Heart right ventricle (tissue), 16 donors: ENCODE results near the gene SUN5. TPM values are rescaled to one million over a fixed set of nuclear protein-coding genes. Genes with fewer than 3 reads are reported as not detected.

Source experiments
- ATAC-seq, 8 donors: fragments of 200-7000 bp; cut with Tn5 transposase; one replicate each; pipeline ENCODE4 v1.9.1; 2020; ENCODE audit warnings: mild to moderate bottlenecking in 8 of 8, moderate library complexity in 8 of 8, moderate number of reproducible peaks in 1 of 8
- DNase-seq, 2 donors: peaks; one replicate each; pipeline ENCODE4 v3.0.0-alpha.2; 2020
- H3K27ac ChIP-seq, 10 donors: fragments of 200-600 bp; sonication (generic) in 2 of 10; one replicate each; pipeline versions ENCODE4 v1.5.0 to v1.8.0; 2020 to 2022; ENCODE audit warnings: mild to moderate bottlenecking in 3 of 10
- H3K27me3 ChIP-seq, 7 donors: fragments of 200-600 bp; one replicate each; pipeline ENCODE4 v1.8.0; 2021 to 2022; ENCODE audit warnings: mild to moderate bottlenecking in 2 of 7
- H3K36me3 ChIP-seq, 9 donors: fragments of 200-600 bp; sonication (generic) in 1 of 9; one replicate each; pipeline versions ENCODE4 v1.5.0 to v1.8.0; 2020 to 2022; ENCODE audit warnings: mild to moderate bottlenecking in 2 of 9
- H3K4me1 ChIP-seq, 9 donors: fragments of 200-600 bp; sonication (generic) in 1 of 9; one replicate each; pipeline versions ENCODE4 v1.5.0 to v1.8.0; 2020 to 2022; ENCODE audit warnings: mild to moderate bottlenecking in 4 of 9
- H3K4me3 ChIP-seq, 10 donors: fragments of 200-600 bp; sonication (generic) in 2 of 10; one replicate each; pipeline versions ENCODE4 v1.5.0 to v1.8.0; 2020 to 2022; ENCODE audit warnings: mild to moderate bottlenecking in 7 of 10, moderate library complexity in 2 of 10
- H3K9me3 ChIP-seq, 11 donors: fragments of 200-600 bp in 10 of 11; sonication (generic) in 2 of 11; one replicate each; pipeline versions ENCODE4 v1.5.0 to v1.8.0; 2013 to 2022; ENCODE audit warnings: mild to moderate bottlenecking in 2 of 11, control low read depth in 1 of 11, moderate library complexity in 1 of 11
- WGBS, 2 donors: extraction: QIAGEN DNeasy Blood & Tissue Kit; methylation state at CpG; one replicate each; pipeline ENCODE4 v1.1.7; 2013; ENCODE audit warnings: inconsistent platforms in 1 of 2; 5-methylcytosine and 5-hydroxymethylcytosine counted together
- intact Hi-C, 10 donors: fragments of 100-400 bp; cut with DNase I; formaldehyde crosslinking; loops; one replicate each; pipeline versions ENCODE4 v1.11.1 to v1.14.2; 2022
- polyA plus RNA-seq, 2 donors: library from polyadenylated mRNA; stranded (reverse); fragments of 200-250 nt; gene quantifications; one replicate each; pipeline ENCODE4 v1.2.3, GENCODE V29; 2013
- total RNA-seq, 10 donors: library from RNA; stranded (reverse); fragmentation: NEBNext Ultra II Directional in 3 of 10; extraction: Animal tissue kit (Norgen Biotek cat#: 25700) in 3 of 10; gene quantifications; one replicate each; pipeline versions ENCODE4 v1.2.1 to v1.2.4, GENCODE V29; 2021 to 2023
- TF ChIP-seq, protein P1 (sequence below), 9 donors: fragments of 200-600 bp; sonication (generic) in 2 of 9; IDR thresholded peaks; one replicate each; pipeline versions ENCODE4 v1.5.0 to v1.8.0; 2021 to 2022; ENCODE audit warnings: antibody characterized with exemption in 9 of 9, mild to moderate bottlenecking in 5 of 9, moderate library complexity in 1 of 9
- donor health status: Arrhythmogenic right ventricular cardiomyopathy.
- donor health status: ischemic (EF 13 %, LVEDD 7.1; RV severe dilation, severe dysfunction).
- donor health status: healthy with polysubstance abuse.
- donor health status: DM: no; HTN: yes; CAD: no.
- donor health status: DM: no; HTN: no; CAD: no.
- donor health status: ischemic (EF 25% LVEDD 6.9; RV normal size, moderate dysfunction).
- donor health status: ischemic (EF 25% LVEDD 5.7; RV mildly dilated, moderate dysfunction).
- donor health status: healthy.
- donor health status: DM: yes; HTN: yes; CAD: no.
- donor health status: Ischemic cardiomyopathy.
- donor health status: ischemic (EF 35%, LVEDD 5.7; RV mildly dilated, moderate dysfunction).
- donor health status: nonischemic (EF 11% LVEDD 7.7; RV severe dilation, severe dysfunction).
- donor health status: DM: yes; HTN: yes; CAD: no.
- donor health status: PGD.
- donor health status: ischemic (EF 29% LVEDD 5.4; RV normal size, mild dysfunction).
- donor health status: nonischemic (EF 23%, LVEDD 6.1; RV moderate dilation, normal function).

SUN5 gene
- total and polyA plus RNA-seq, 12 donors = not detected

DNA sequence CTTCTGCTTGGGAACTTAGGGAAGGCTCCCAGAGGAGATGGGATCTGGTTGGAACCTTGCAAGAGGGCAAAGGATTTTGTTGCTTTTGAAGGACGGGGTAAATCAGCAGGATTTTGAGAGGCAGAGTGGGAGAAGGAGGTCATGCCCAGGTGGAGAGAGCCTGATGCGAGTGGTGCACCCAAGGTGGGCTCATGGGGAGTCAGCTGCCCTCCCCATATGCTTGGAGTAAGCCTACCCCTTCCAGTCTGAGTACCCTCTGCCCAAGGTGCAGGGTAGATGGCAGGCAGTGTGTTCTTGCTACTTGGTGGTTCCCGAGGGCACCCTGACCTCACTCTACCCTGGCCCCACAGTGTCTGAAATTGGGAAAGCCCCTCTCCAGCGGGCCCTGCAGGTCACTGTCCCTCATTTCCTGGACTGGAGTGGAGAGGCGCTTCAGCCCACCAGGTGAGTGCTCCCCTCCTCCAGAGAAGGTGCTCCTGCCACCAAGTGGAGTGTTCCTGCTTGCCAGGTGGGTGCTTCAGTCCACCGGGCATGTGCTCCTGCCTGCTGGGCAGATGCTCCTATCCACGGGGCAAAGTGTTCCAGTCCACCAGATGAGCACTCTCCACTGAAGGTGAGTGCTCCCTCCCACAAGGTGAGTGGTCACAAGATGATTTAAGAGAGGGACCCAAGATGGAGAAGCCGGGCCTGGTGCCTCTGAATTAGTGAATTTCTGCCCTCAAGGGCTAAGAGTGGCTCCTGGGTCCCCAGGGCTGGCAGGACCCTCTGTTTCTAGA lies 6.6 kb upstream of the SUN5 start:
- Histone ChIP-seq H3K4me3 (no peak overlapping the region), H3K36me3 (no peaks in the 10 kb centered on the region), H3K4me1 (no peaks in the 10 kb centered on the region), H3K27me3 (peaks cover 0 to 20% (median 16%) of the 10 kb centered on the region in 7 donors), H3K27ac (no peak overlapping the region), H3K9me3 (peaks cover 0 to 3% (median 0%) of the 10 kb centered on the region in 11 donors)
- DNase-seq = no peak
- 88 to 91% methylated on average over 8 of the region's 8 CpGs for WGBS, 2 donors
- TF ChIP-seq, protein P1, sequence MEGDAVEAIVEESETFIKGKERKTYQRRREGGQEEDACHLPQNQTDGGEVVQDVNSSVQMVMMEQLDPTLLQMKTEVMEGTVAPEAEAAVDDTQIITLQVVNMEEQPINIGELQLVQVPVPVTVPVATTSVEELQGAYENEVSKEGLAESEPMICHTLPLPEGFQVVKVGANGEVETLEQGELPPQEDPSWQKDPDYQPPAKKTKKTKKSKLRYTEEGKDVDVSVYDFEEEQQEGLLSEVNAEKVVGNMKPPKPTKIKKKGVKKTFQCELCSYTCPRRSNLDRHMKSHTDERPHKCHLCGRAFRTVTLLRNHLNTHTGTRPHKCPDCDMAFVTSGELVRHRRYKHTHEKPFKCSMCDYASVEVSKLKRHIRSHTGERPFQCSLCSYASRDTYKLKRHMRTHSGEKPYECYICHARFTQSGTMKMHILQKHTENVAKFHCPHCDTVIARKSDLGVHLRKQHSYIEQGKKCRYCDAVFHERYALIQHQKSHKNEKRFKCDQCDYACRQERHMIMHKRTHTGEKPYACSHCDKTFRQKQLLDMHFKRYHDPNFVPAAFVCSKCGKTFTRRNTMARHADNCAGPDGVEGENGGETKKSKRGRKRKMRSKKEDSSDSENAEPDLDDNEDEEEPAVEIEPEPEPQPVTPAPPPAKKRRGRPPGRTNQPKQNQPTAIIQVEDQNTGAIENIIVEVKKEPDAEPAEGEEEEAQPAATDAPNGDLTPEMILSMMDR (IDR thresholded peaks at IDR 0.05) = no peak
- no peak for ATAC-seq
- intact Hi-C loops = no loop called here

DNA sequence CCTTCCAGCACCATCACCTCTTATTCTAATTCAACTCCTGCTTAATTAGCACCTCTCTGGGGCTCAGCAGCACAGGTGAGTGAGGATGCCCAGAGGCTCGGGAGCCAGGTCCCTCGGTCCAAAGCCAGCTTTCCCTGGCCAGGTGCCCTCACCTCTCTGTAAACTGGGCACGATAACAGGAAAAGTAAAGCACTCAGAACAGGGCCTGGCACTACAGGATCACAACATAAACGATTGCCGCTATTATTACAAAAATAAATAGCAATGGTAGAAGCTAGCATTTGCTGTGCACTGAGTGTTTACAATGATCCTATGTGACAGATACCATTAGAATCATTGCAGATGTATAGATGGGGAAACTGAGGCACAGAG lies 5.9 kb upstream of the SUN5 start:
- ATAC-seq (no peak), DNase-seq (no peak)
- 77 to 85% methylated on average over 5 of the region's 5 CpGs for WGBS, 2 donors
- H3K27ac ChIP-seq = no peak overlapping the region
- TF ChIP-seq, protein P1 (IDR thresholded peaks at IDR 0.05) = no peak
- intact Hi-C loops = no loop called here
- peaks cover 0 to 10% (median 0%) of the 10 kb centered on the region in 11 donors for H3K9me3 ChIP-seq
- H3K27me3 ChIP-seq = peaks cover 0 to 19% (median 16%) of the 10 kb centered on the region in 7 donors
- no peaks in the 10 kb centered on the region for H3K4me1 ChIP-seq
- H3K36me3 ChIP-seq = no peaks in the 10 kb centered on the region
- no peak overlapping the region for H3K4me3 ChIP-seq

DNA sequence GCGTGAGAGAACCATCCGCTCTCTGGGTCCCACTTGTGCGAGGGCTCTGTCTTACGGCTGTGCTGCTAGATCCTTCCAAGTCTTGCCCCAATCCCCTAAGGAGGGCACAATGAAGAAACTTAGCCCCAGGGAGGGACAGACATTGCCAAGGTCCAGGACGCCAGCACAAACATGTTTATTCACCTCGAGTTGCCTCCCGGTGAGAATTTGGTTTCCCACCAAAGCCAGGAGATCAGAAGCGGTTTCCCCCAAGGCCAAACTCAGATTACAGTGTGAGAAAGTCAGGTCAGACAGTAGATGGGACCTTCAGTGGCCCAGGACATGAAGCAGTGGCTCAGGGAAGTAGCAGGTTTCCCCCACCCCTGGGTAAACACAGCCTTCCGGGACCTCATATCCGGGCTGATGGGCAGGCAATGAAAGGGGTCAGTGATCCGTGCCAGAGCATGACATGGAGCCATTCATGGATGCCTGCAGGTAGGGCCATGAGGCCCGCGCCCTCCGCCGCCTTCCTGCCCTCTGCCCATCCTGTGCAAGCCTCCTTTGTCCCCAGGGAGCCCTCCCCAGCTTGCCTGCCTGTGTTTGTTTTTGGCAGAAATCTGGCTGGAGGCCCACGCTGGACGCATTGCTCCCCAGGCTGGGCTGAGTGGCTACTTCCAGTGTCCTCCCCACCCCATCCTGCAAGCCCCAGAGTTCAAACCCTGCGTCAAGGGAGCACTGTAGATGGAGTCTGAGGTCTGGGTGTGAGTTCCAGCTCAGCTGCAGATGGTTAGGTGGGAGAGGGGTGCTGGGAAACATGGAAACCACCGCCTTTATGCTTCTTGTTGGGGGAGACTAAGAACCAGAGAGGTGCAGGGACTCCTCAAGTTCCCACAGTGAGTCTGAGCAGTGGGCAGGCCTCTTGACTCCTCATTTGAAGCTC lies 5.2 kb upstream of the SUN5 start:
- intact Hi-C loops = loop anchor here in 1 of 10 donors (10.0 kb wide), 1 partner anchor 105 kb away; no protein-coding TSS in a partner anchor
- Histone ChIP-seq H3K4me1 (no peaks in the 10 kb centered on the region), H3K9me3 (peaks cover 0 to 15% (median 0%) of the 10 kb centered on the region in 11 donors), H3K27ac (no peak overlapping the region), H3K36me3 (no peaks in the 10 kb centered on the region), H3K27me3 (peaks cover 0 to 16% (median 11%) of the 10 kb centered on the region in 7 donors), H3K4me3 (no peak overlapping the region)
- 56 to 62% methylated on average over 19 of the region's 19 CpGs for WGBS, 2 donors
- DNase-seq (no peak), ATAC-seq (no peak)
- TF ChIP-seq, protein P1 (IDR thresholded peaks at IDR 0.05) = no peak
